Mononuclear cell (primary cell): ENCODE results near the gene REST. TPM values are rescaled to one million over a fixed set of nuclear protein-coding genes. Genes with fewer than 3 reads are reported as not detected.
"Not testable (repeated sequence)": the region's sequence is repeated elsewhere in the genome, so short reads cannot be mapped to it uniquely, and the experiment has no call there.

Experiments
- H3K27me3 ChIP-seq: 2 replicates; pipeline ENCODE4 v1.6.0; 2011; ENCODE audit warnings: low read length, control low read depth; ENCODE audit not compliant: insufficient read depth
- H3K4me1 ChIP-seq: 2 replicates; pipeline ENCODE4 v1.5.1; 2011; ENCODE audit warnings: mild to moderate bottlenecking, low read length, control low read depth; ENCODE audit not compliant: insufficient read depth
- H3K4me3 ChIP-seq: 2 replicates; pipeline ENCODE4 v1.5.1; 2011; ENCODE audit warnings: mild to moderate bottlenecking, low read length, moderate library complexity
- H3K9me3 ChIP-seq: 2 replicates; pipeline ENCODE4 v1.5.1; 2011; ENCODE audit warnings: low read depth, mild to moderate bottlenecking, control low read depth, low read length
- total RNA-seq: library from RNA; depleted of rRNA; stranded (reverse); fragments of >200 nt; gene quantifications from one replicate; pipeline ENCODE4 v1.2.3, GENCODE V29; 2012

REST gene
- 65.8 TPM for total RNA-seq

- peaks cover 40% of the 10 kb centered on the region for H3K4me1 ChIP-seq
- H3K27me3 ChIP-seq, result no peaks in the 10 kb centered on the region
- no peaks in the 10 kb centered on the region for H3K9me3 ChIP-seq
- H3K4me3 ChIP-seq, result peak within 1 kb of the TSS; percentile 68
Measured at GRCh38 chr4:56907489-56908205, at the start of gene REST. Gene REST (plus strand): TSS chr4:56907900. CDS start chr4:56910639, 2,739 bp downstream.

GRCh38 chr4:56859841-56860240, 47.9 kb upstream of the REST start:
- H3K9me3 ChIP-seq, result no peaks in the 10 kb centered on the region
- H3K4me1 ChIP-seq, result peaks cover 3% of the 10 kb centered on the region
- no peak overlapping the region for H3K4me3 ChIP-seq
- H3K27me3 ChIP-seq, result no peaks in the 10 kb centered on the region

- peaks cover 3% of the 10 kb centered on the region for H3K4me1 ChIP-seq
- no peaks in the 10 kb centered on the region for H3K9me3 ChIP-seq
- no peak overlapping the region for H3K4me3 ChIP-seq
- no peaks in the 10 kb centered on the region for H3K27me3 ChIP-seq
Measured at GRCh38 chr4:56860781-56861180, 46.9 kb upstream of the REST start.

- no peak overlapping the region for H3K4me3 ChIP-seq
- no peaks in the 10 kb centered on the region for H3K27me3 ChIP-seq
- H3K4me1 ChIP-seq, result peaks cover 3% of the 10 kb centered on the region
- H3K9me3 ChIP-seq, result no peaks in the 10 kb centered on the region
Measured at GRCh38 chr4:56861360-56861759, 46.3 kb upstream of the REST start.

GRCh38 chr4:56863441-56864139, 44.1 kb upstream of the REST start:
- no peak overlapping the region for H3K4me3 ChIP-seq
- H3K27me3 ChIP-seq, result no peaks in the 10 kb centered on the region
- H3K9me3 ChIP-seq, result no peaks in the 10 kb centered on the region
- no peaks in the 10 kb centered on the region for H3K4me1 ChIP-seq

- no peaks in the 10 kb centered on the region for H3K9me3 ChIP-seq
- peaks cover 9% of the 10 kb centered on the region for H3K4me1 ChIP-seq
- H3K4me3 ChIP-seq, result no peak overlapping the region
Measured at GRCh38 chr4:56870946-56871345, 36.8 kb upstream of the REST start.

GRCh38 chr4:56871371-56871866, 36.3 kb upstream of the REST start:
- peaks cover 9% of the 10 kb centered on the region for H3K4me1 ChIP-seq
- no peaks in the 10 kb centered on the region for H3K9me3 ChIP-seq
- no peaks in the 10 kb centered on the region for H3K27me3 ChIP-seq
- no peak overlapping the region for H3K4me3 ChIP-seq

More at GRCh38 chr4:56870946-56871345, 36.8 kb upstream of the REST start:
- H3K27me3 ChIP-seq, result no peaks in the 10 kb centered on the region

GRCh38 chr4:56874166-56874565, 33.5 kb upstream of the REST start:
- H3K4me1 ChIP-seq, result peaks cover 9% of the 10 kb centered on the region

GRCh38 chr4:56874923-56875322, 32.8 kb upstream of the REST start:
- no peak overlapping the region for H3K4me3 ChIP-seq
- H3K4me1 ChIP-seq, result peaks cover 9% of the 10 kb centered on the region
- H3K9me3 ChIP-seq, result no peaks in the 10 kb centered on the region
- no peaks in the 10 kb centered on the region for H3K27me3 ChIP-seq

More at GRCh38 chr4:56874166-56874565, 33.5 kb upstream of the REST start:
- Histone ChIP-seq H3K4me3 (no peak overlapping the region), H3K27me3 (no peaks in the 10 kb centered on the region), H3K9me3 (no peaks in the 10 kb centered on the region)

- H3K27me3 ChIP-seq, result no peaks in the 10 kb centered on the region
- peaks cover 5% of the 10 kb centered on the region for H3K4me1 ChIP-seq
- H3K4me3 ChIP-seq, result no peak overlapping the region
- H3K9me3 ChIP-seq, result no peaks in the 10 kb centered on the region
Measured at GRCh38 chr4:56876264-56876663, 31.4 kb upstream of the REST start.

GRCh38 chr4:56879996-56880395, 27.7 kb upstream of the REST start:
- no peaks in the 10 kb centered on the region for H3K27me3 ChIP-seq
- H3K9me3 ChIP-seq, result no peaks in the 10 kb centered on the region
- no peaks in the 10 kb centered on the region for H3K4me1 ChIP-seq
- H3K4me3 ChIP-seq, result no peak overlapping the region

- no peak overlapping the region for H3K4me3 ChIP-seq
- H3K27me3 ChIP-seq, result no peaks in the 10 kb centered on the region
- H3K4me1 ChIP-seq, result no peaks in the 10 kb centered on the region
- H3K9me3 ChIP-seq, result no peaks in the 10 kb centered on the region
Measured at GRCh38 chr4:56880572-56880971, 27.1 kb upstream of the REST start.

GRCh38 chr4:56884511-56884910, 23.2 kb upstream of the REST start:
- not testable (repeated sequence) for H3K4me3 ChIP-seq, H3K27me3 ChIP-seq, H3K4me1 ChIP-seq, H3K9me3 ChIP-seq

GRCh38 chr4:56892691-56893090, 15.0 kb upstream of the REST start:
- no peaks in the 10 kb centered on the region for H3K4me1 ChIP-seq

GRCh38 chr4:56897842-56898241, 9.9 kb upstream of the REST start:
- not testable (repeated sequence) for H3K9me3 ChIP-seq, H3K27me3 ChIP-seq, H3K4me1 ChIP-seq, H3K4me3 ChIP-seq

More at GRCh38 chr4:56892691-56893090, 15.0 kb upstream of the REST start:
- no peaks in the 10 kb centered on the region for H3K27me3 ChIP-seq
- H3K4me3 ChIP-seq, result no peak overlapping the region
- no peaks in the 10 kb centered on the region for H3K9me3 ChIP-seq
